WTC11 (cell line): ENCODE measurements around the gene WDR81. TPM values are rescaled to one million over a fixed set of nuclear protein-coding genes. Genes with fewer than 3 reads are reported as not detected.

Source experiments
- ATAC-seq: fragments of 200-7000 bp; cut with Tn5 transposase; 2 replicates; pipeline ENCODE4 v1.10.0; 2021; ENCODE audit warnings: mild to moderate bottlenecking, moderate library complexity
- CTCF ChIA-PET: fragments of 300-600 bp; sonication (Branson Sonifier 250); formaldehyde crosslinking; loops from one replicate; lab custom pipeline; 2021; ENCODE audit warnings: antibody characterized with exemption; lab: Charles Lee
- POLR2A ChIA-PET: fragments of 350-600 bp; sonication (Branson Sonifier 250); formaldehyde crosslinking; loops from one replicate; lab custom pipeline; 2021; ENCODE audit warnings: antibody characterized with exemption; lab: Charles Lee
- DNase-seq: peaks from one replicate; pipeline ENCODE4 v3.0.0; 2021; ENCODE audit warnings: low spot score
- H3K27ac Mint-ChIP-seq: 2 replicates; pipeline ENCODE4 v1.8.0; 2021; ENCODE audit warnings: mixed read lengths
- H3K27me3 Mint-ChIP-seq: 2 replicates; pipeline ENCODE4 v1.8.0; 2021; ENCODE audit warnings: low read depth, mild to moderate bottlenecking, moderate library complexity, mixed read lengths
- H3K36me3 Mint-ChIP-seq: 2 replicates; pipeline ENCODE4 v1.8.0; 2021; ENCODE audit warnings: mixed read lengths
- H3K4me1 Mint-ChIP-seq: 2 replicates; pipeline ENCODE4 v1.8.0; 2022; ENCODE audit warnings: mixed read lengths
- H3K4me3 Mint-ChIP-seq: 2 replicates; pipeline ENCODE4 v1.8.0; 2021; ENCODE audit warnings: mild to moderate bottlenecking, moderate library complexity, mixed read lengths
- H3K9me3 Mint-ChIP-seq: 2 replicates; pipeline ENCODE4 v1.8.0; 2021; ENCODE audit warnings: mixed read lengths
- AFF4 ChIP-seq: sonication (generic); formaldehyde crosslinking; IDR thresholded peaks from 2 replicates; pipeline ENCODE4 v1.8.1; 2023; ENCODE audit warnings: mild to moderate bottlenecking, missing genetic modification reagents, borderline replicate concordance
- AR ChIP-seq: fragments of 250-450 bp; sonication (Bioruptor Pico); IDR thresholded peaks from 2 replicates; pipeline ENCODE4 v1.9.0; 2021; ENCODE audit warnings: mild to moderate bottlenecking
- ATF3 ChIP-seq: sonication (generic); formaldehyde crosslinking; conservative IDR thresholded peaks from 2 replicates; pipeline ENCODE4 v1.8.1; 2022; ENCODE audit warnings: mild to moderate bottlenecking, missing genetic modification reagents
- CTCF ChIP-seq: fragments of 200-600 bp; IDR thresholded peaks from 2 replicates; pipeline ENCODE4 v1.8.0; 2022; ENCODE audit warnings: antibody characterized with exemption
- ESRRA ChIP-seq: sonication (generic); formaldehyde crosslinking; IDR thresholded peaks from 2 replicates; pipeline ENCODE4 v1.8.1; 2022; ENCODE audit warnings: mild to moderate bottlenecking, missing genetic modification reagents, borderline replicate concordance
- MAX ChIP-seq: sonication (generic); formaldehyde crosslinking; IDR thresholded peaks from 2 replicates; pipeline ENCODE4 v1.8.0; 2022; ENCODE audit warnings: mild to moderate bottlenecking, missing genetic modification reagents
- NFE2L1 ChIP-seq: sonication (generic); formaldehyde crosslinking; IDR thresholded peaks from 2 replicates; pipeline ENCODE4 v1.8.1; 2023; ENCODE audit warnings: missing genetic modification reagents
- ZNF232 ChIP-seq: sonication (generic); formaldehyde crosslinking; IDR thresholded peaks from 2 replicates; pipeline ENCODE4 v1.8.0; 2022; ENCODE audit warnings: mild to moderate bottlenecking, missing genetic modification reagents
- total RNA-seq: library from RNA; stranded (reverse); gene quantifications from 3 replicates; pipeline ENCODE4 v1.2.3, GENCODE V29; 2021
- TF ChIP-seq, protein P1 (sequence below): sonication (generic); formaldehyde crosslinking; IDR thresholded peaks from 2 replicates; pipeline ENCODE4 v1.8.1; 2022; ENCODE audit warnings: low read depth, missing genetic modification reagents, borderline replicate concordance
- TF ChIP-seq, protein P2 (sequence below): sonication (generic); formaldehyde crosslinking; IDR thresholded peaks from 2 replicates; pipeline ENCODE4 v1.8.1; 2022; ENCODE audit warnings: mild to moderate bottlenecking, missing genetic modification reagents, moderate library complexity, borderline replicate concordance
- TF ChIP-seq, protein P3 (sequence below): sonication (generic); formaldehyde crosslinking; IDR thresholded peaks from 2 replicates; pipeline ENCODE4 v1.8.0; 2023; ENCODE audit warnings: mild to moderate bottlenecking, missing genetic modification reagents

WDR81 gene
- total RNA-seq, 1 experiment from 2014 or later, result 16.4 TPM

DNA sequence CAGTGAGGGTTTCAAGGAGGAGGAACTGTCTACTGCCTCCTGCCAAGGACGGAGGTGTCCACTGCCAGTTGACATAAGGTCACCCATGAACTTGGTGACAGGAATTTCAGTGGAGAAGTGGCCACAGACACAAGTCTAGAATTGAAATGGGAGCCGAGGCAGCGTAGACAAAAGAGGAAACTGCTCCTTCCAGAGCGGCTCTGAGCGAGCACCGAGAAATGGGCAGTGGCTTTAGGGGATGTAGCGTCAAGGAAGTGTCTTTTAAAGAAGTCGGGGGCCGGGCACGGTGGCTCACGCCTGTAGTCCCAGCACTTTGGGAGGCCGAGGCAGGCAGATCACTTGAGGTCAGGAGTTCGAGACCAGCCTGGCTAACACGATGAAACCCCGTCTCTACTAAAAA lies 34.3 kb downstream of the WDR81 start (continued):
- TF ChIP-seq AFF4 (CRISPR knock-in tag) (no peak), ATF3 (CRISPR knock-in tag) (no peak)
- TF ChIP-seq, protein P1, sequence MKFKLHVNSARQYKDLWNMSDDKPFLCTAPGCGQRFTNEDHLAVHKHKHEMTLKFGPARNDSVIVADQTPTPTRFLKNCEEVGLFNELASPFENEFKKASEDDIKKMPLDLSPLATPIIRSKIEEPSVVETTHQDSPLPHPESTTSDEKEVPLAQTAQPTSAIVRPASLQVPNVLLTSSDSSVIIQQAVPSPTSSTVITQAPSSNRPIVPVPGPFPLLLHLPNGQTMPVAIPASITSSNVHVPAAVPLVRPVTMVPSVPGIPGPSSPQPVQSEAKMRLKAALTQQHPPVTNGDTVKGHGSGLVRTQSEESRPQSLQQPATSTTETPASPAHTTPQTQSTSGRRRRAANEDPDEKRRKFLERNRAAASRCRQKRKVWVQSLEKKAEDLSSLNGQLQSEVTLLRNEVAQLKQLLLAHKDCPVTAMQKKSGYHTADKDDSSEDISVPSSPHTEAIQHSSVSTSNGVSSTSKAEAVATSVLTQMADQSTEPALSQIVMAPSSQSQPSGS (CRISPR knock-in tag), result no peak

DNA sequence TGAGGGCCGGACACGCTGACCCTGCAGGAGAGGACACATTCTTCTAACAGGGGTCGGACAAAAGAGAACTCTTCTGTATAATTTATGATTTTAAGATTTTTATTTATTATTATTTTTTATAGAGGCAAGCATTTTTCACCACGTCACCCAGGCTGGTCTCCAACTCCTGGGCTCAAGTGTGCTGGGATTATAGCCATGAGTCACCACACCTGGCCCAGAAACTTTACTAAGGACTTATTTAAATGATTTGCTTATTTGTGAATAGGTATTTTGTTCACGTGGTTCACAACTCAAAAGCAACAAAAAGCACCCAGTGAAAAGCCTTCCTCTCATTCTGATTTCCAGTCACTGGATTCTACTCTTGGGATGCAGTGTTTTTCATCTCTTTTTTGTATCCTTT lies 35.0 kb downstream of the WDR81 start:
- no peak for DNase-seq
- H3K4me3 Mint-ChIP-seq, result no peak overlapping the region
- H3K9me3 Mint-ChIP-seq, result no peaks in the 10 kb centered on the region
- CTCF ChIA-PET, result no interaction called here
- no peaks in the 10 kb centered on the region for H3K36me3 Mint-ChIP-seq
- H3K4me1 Mint-ChIP-seq, result peaks cover 21% of the 10 kb centered on the region
- H3K27ac Mint-ChIP-seq, result no peak overlapping the region
- no peak for ATAC-seq
- no peaks in the 10 kb centered on the region for H3K27me3 Mint-ChIP-seq
- no peak for TF ChIP-seq ZNF232 (CRISPR knock-in tag)
- TF ChIP-seq MAX, result no peak
- no peak for TF ChIP-seq AR (CRISPR knock-in tag)
- TF ChIP-seq, protein P2, sequence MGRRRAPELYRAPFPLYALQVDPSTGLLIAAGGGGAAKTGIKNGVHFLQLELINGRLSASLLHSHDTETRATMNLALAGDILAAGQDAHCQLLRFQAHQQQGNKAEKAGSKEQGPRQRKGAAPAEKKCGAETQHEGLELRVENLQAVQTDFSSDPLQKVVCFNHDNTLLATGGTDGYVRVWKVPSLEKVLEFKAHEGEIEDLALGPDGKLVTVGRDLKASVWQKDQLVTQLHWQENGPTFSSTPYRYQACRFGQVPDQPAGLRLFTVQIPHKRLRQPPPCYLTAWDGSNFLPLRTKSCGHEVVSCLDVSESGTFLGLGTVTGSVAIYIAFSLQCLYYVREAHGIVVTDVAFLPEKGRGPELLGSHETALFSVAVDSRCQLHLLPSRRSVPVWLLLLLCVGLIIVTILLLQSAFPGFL, result no peak
- no peak for TF ChIP-seq ESRRA (CRISPR knock-in tag)
- TF ChIP-seq, protein P3, sequence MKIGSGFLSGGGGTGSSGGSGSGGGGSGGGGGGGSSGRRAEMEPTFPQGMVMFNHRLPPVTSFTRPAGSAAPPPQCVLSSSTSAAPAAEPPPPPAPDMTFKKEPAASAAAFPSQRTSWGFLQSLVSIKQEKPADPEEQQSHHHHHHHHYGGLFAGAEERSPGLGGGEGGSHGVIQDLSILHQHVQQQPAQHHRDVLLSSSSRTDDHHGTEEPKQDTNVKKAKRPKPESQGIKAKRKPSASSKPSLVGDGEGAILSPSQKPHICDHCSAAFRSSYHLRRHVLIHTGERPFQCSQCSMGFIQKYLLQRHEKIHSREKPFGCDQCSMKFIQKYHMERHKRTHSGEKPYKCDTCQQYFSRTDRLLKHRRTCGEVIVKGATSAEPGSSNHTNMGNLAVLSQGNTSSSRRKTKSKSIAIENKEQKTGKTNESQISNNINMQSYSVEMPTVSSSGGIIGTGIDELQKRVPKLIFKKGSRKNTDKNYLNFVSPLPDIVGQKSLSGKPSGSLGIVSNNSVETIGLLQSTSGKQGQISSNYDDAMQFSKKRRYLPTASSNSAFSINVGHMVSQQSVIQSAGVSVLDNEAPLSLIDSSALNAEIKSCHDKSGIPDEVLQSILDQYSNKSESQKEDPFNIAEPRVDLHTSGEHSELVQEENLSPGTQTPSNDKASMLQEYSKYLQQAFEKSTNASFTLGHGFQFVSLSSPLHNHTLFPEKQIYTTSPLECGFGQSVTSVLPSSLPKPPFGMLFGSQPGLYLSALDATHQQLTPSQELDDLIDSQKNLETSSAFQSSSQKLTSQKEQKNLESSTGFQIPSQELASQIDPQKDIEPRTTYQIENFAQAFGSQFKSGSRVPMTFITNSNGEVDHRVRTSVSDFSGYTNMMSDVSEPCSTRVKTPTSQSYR (CRISPR knock-in tag), result no peak
- TF ChIP-seq NFE2L1 (CRISPR knock-in tag), result no peak
- no peak for TF ChIP-seq CTCF
- TF ChIP-seq, all 79 proteins: peak for 0
- POLR2A ChIA-PET, result no interaction called here
